Adipose tissue (tissue), 3 donors: ENCODE results near the gene MRO. TPM values are rescaled to one million over a fixed set of nuclear protein-coding genes. Genes with fewer than 3 reads are reported as not detected.
"Not testable (repeated sequence)": the region's sequence is repeated elsewhere in the genome, so short reads cannot be mapped to it uniquely, and the experiment has no call there.

ENCODE experiments used
- H3K27ac ChIP-seq: one replicate; pipeline ENCODE4 v1.5.1; 2013; ENCODE audit warnings: low read depth, low read length
- WGBS, 3 donors: extraction: QIAGEN DNeasy Blood & Tissue Kit; methylation state at CpG; one replicate each; pipeline ENCODE4 v1.1.7; 2013; 5-methylcytosine and 5-hydroxymethylcytosine counted together
- polyA plus RNA-seq, 3 donors: library from polyadenylated mRNA; stranded (reverse); fragments of 200-250 nt; gene quantifications; one replicate each; pipeline ENCODE4 v1.2.3, GENCODE V29; 2013
- donor health status: healthy with polysubstance abuse.
- donor health status: Bipolar disorder and iron deficiency.
- donor health status: healthy.

Gene MRO
- polyA plus RNA-seq, 3 donors = 0.61 to 3.5 (median 0.85) TPM

GRCh38 chr18:50805732-50806131 lies 14.1 kb downstream of the MRO start:
- WGBS, 3 donors = 70 to 85% (median 73%) methylated on average over 5 of the region's 5 CpGs

DNA sequence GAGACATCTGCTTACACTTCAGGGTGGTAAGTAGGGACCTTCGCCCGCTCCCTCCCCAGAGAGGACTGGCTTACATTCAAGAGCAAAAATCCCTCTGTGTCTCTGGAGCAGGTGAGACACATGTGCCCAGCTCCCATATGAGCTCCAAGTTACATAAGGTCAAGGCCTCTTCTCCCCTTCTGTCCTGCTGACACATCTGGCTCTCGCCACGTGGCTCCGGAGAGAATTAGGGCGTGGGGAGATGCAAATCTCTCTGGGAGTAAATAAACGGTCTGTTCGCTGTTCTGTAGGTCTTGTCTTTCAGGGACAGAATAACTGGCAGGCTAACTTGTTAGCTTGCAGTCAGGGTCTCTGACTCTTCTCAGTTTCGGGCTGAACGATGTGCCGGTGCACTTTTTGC lies 16.2 kb downstream of the MRO start:
- H3K27ac ChIP-seq = no peak overlapping the region
- 45 to 87% (median 75%) methylated on average over 11 of the region's 11 CpGs for WGBS, 3 donors

More at GRCh38 chr18:50805732-50806131, 14.1 kb downstream of the MRO start:
- no peak overlapping the region for H3K27ac ChIP-seq

DNA sequence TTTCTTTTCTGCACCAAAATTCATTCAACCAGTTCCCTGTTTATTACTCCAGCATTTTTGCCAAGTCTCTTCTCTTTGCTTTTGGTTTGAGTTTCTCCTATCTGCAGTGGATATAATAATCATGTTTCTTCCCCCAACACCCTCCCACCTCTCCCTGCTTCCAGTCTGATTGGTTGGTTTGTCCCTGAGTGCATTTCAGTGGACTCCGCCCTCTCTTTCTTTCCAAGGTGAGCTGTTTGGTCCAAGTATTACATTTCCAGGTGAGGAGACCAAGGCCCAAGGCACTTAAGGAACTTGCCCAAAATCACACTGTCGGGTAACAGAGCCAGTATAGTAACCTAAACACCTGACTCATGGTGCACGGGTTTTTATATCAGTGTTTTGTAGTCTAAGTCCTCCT lies 17.7 kb downstream of the MRO start:
- no peak overlapping the region for H3K27ac ChIP-seq
- WGBS, 3 donors = 54 to 78% (median 61%) methylated on average over 3 of the region's 3 CpGs

DNA sequence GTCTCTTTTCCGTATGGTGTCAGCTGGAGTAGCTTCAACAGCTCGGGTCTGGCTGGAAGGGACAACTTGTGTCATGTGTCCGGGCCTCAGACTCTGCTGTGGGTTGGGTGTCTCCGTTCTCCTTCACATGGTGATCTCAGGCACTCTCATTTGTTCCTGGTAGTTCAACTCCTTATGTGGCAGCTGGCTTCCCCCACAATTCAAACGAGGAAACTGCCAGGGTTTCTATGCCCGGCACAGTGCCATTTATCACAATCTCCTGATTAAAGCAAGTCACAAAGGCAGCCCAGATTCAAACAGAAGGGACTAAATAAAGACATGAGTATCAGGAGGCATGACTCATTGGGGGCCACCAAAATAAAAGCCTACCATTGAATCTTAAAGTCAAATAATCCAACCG lies 22.7 kb downstream of the MRO start:
- WGBS, 3 donors = 24 to 67% (median 63%) methylated on average over 7 of the region's 7 CpGs

GRCh38 chr18:50796495-50796894 lies 23.3 kb downstream of the MRO start:
- 30 to 71% (median 69%) methylated on average over 2 of the region's 2 CpGs for WGBS, 3 donors
- no peak overlapping the region for H3K27ac ChIP-seq

More for the DNA sequence above, 22.7 kb downstream of the MRO start:
- no peak overlapping the region for H3K27ac ChIP-seq

- H3K27ac ChIP-seq = no peak overlapping the region
- WGBS, 3 donors = 35 to 87% (median 83%) methylated on average over 10 of the region's 10 CpGs
These were observed 25.9 kb downstream of the MRO start for GRCh38 chr18:50793641-50794565.

DNA sequence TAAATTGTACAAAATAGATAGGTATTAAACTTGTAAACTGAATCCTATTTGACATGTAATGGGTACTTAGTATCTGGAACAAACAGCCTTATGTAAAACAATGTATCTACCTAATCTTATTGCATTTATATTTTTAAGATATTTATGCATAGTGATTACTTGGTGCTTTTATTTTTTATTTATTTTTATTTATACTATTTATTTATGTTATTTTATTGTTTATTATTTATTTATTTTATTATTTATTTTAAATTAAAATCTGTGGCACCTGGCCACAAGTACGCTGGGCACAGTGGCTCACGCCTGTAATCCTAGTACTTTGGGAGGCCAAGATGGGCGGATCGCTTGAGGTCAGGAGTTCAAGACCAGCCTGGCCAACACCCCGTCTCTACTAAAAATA lies 26.9 kb downstream of the MRO start:
- WGBS, 3 donors = 67 to 95% (median 94%) methylated on average over 5 of the region's 5 CpGs
- no peak overlapping the region for H3K27ac ChIP-seq

DNA sequence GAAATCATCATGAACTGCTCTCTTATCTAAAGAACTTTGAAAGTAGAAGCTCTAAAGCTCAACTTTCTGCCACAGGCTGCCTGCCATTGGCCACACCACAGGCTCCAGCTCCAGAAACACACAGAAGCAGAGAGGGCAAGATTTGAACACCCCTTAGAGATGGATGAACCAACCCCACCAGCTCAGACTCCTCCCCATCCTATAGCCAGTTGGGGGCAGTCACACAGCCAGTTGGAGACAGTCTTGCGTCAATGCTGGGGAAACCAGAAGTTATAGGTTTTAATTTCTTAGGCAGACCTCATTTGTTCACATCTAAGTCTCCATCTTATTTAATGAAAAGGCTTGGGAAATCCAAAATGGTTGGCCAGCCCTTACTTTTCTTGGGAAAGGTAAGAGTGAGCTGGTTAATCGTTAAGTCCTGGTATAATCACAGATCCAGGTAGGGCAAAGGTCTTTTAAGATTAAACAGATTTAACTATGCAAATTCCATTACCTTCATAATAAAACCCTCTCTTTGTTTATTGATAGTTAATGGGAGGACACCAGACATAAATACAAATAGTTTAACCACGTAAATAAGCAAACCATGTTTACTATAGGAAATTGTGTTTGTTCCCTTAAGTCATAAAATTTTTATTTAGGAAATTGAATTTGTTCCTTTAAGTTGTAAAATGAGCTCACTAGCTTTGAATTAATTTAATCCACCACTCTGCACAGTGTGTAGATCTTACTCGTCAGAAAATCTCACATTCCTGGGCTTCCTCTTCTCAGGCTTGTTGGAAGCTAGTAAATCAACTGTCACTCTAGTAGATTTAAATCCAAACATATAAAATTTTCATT lies 28.0 kb downstream of the MRO start:
- WGBS, 3 donors = 43 to 81% (median 67%) methylated on average over 4 of the region's 4 CpGs
- no peak overlapping the region for H3K27ac ChIP-seq

- no peak overlapping the region for H3K27ac ChIP-seq
- WGBS, 3 donors = 52 to 87% (median 60%) methylated on average over 3 of the region's 3 CpGs
These were observed 28.9 kb downstream of the MRO start for GRCh38 chr18:50790948-50791347.

- H3K27ac ChIP-seq = no peak overlapping the region
- 77 to 85% (median 82%) methylated on average over 4 of the region's 4 CpGs for WGBS, 3 donors
These were observed 29.6 kb downstream of the MRO start for GRCh38 chr18:50790241-50790640.

DNA sequence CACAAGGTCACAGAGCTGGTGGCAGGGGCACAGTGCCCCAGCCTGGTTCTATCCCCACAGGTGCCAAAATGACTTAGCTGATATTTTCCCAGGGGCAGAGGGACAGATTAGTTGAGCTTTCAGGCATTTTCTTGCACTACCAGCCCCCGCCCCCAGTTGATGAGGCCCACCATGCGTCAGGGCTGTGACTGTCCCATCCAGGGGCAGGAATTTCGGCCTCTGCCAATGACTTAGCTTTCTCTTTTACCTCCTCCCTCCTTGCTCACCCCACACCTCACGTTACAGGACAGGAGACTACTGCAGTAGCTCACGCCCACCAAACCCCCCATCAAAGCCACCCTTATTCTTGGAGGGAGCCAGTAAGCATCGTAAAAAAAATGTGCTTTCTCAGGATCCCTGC lies 31.5 kb downstream of the MRO start:
- WGBS, 3 donors = 65 to 80% (median 68%) methylated on average over 6 of the region's 6 CpGs
- no peak overlapping the region for H3K27ac ChIP-seq

DNA sequence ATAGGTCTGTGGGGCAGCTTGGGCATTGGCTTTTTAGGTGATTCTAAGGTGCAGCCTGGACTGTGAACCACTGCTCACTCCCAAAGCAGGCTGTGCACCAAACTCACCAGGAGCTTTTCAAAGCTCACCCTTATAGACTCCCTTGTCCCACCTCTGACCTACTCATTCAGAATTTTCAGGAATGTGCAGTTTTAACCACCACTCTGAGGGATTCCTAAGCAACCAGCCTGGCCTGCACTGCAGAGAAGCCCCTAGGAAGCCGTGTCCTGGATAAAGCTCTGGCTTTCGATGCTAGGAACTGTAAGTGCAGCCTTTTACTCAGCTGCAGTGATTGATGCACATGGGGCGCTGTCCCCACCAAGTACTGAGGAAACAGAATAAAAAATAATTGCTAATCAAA lies 33.0 kb downstream of the MRO start:
- WGBS, 3 donors = 77 to 87% (median 83%) methylated on average over 3 of the region's 3 CpGs
- H3K27ac ChIP-seq = no peak overlapping the region

GRCh38 chr18:50783553-50783952 lies 36.3 kb downstream of the MRO start:
- 61 to 79% (median 65%) methylated on average over 3 of the region's 3 CpGs for whole genome bisulfite sequencing, 3 donors
- no peak overlapping the region for H3K27ac ChIP-seq

DNA sequence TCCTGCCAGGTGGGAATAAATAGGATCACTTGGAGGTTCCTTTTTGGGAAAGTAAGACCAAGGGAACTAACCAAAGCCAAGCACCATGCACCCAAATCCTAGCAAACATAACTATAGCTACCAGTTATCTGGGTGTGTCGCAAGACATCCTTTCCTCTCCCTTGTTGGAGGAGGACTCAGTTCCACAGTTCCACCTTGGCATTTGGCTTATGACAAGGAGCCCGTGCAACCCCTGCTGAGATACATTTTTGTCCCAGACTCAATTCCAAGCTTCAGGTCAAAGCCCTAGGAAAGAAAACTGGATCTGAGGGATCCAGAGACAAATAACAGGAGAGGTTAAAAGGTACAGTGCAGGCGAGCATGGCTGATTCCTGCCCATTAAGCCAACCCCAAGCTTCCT lies 40.8 kb downstream of the MRO start:
- H3K27ac ChIP-seq = not testable (repeated sequence)
- WGBS, 3 donors = 83 to 87% (median 85%) methylated on average over 3 of the region's 3 CpGs

DNA sequence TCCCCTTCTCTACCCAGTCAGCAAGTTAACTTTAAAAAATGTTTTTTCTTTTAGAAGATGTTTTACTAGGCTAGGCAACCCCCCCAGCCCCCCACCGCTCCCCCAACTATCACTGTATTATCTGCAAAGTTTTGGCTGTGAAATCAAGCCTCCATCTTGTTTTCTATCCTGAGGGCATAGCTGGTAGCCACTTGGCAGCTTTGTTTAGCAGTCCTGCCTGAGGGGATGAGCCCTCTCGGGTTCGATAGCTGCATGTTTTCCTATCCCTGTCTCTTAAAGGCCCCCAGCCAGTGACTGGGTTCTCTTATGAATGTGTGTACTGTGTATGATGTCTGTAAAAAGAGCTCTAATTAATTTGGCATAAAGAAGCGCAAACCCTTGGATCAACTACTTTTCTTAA lies 43.4 kb downstream of the MRO start:
- WGBS, 3 donors = 83 to 91% (median 85%) methylated on average over 4 of the region's 4 CpGs
- no peak overlapping the region for H3K27ac ChIP-seq

GRCh38 chr18:50775726-50776125 lies 44.1 kb downstream of the MRO start:
- no peak overlapping the region for H3K27ac ChIP-seq
- 90 to 95% (median 93%) methylated on average over 14 of the region's 14 CpGs for WGBS, 3 donors

DNA sequence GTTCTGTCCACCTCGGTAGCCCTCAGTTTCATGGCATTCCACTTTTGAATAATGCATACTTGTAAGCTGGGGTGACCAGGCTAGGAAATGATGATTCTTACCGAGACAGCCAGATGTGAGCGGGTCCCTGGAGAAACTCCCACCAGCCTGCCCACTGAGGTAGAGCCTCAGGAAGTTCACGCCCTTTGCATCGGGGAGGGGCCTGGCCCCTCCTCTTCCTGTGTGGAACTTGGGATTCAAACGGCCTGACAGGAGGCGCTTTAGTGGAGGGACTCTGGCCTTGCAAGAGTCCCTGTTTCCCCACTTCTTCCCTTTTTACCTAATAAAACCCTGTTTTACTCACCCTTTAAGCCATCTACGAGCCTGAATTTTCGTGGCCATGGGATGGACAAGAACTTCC lies 44.6 kb downstream of the MRO start:
- 73 to 89% (median 78%) methylated on average over 9 of the region's 9 CpGs for WGBS, 3 donors
- H3K27ac ChIP-seq = no peak overlapping the region

DNA sequence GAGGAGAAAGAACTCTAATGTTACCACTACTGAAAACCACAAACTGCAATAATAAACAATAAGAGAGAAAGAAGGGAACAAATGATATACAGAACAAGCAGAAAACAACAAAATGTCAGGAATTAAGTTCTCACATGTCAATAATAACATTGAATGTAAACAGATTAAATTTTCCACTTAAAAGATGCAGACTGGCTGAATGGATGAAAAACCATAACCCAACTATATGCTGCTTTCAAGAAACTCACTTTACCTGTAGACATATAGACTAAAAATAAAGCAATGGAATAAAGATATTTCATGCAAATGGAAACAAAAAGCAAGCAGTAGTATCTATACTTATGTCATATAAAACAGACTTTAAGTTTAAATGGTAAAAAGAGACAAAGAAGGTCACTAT lies 50.4 kb downstream of the MRO start:
- H3K27ac ChIP-seq = no peak overlapping the region

DNA sequence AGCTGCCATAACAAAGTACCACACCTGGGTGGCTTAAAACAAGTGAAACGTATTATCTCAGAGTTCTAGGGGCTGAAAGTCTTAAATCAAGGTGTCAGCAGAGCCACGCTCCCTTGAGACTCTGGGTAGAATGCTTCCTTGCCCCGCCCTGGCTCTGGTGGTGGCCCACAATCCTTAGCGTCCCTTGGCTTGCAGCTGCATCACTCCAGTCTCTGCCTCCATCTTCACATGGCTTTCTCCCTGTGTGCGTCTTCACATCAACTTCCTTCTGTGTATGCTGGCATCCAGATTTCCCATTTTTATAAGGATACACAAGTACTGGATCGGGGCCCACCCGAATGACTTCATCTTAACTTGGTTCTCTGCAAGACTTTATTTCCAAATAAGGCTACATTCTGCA lies 62.5 kb downstream of the MRO start:
- no peak overlapping the region for H3K27ac ChIP-seq
- WGBS, 3 donors = 65 to 80% (median 79%) methylated on average over 7 of the region's 7 CpGs
